Thymus (tissue), 11 donors: Measurements from ENCODE around the gene ARSG. TPM values are rescaled to one million over a fixed set of nuclear protein-coding genes. Genes with fewer than 3 reads are reported as not detected.
A peak's percentile ranks its signal among the peaks of the same experiment; 100 is the strongest.

Source experiments
- DNase-seq, 9 donors: peaks; one replicate each; pipeline ENCODE4 v3.0.0-alpha.2; 2013; ENCODE audit warnings: low spot score in 9 of 9, low read depth in 6 of 9, missing footprints in 1 of 9
- H3K27ac ChIP-seq, 2 donors: one replicate each; pipeline ENCODE4 v1.5.1; 2013; ENCODE audit warnings: control low read depth in 1 of 2, low read depth in 1 of 2, low read length in 1 of 2, mild to moderate bottlenecking in 1 of 2, moderate library complexity in 1 of 2
- H3K27me3 ChIP-seq, 2 donors: one replicate each; pipeline ENCODE4 v1.5.1; 2013; ENCODE audit warnings: low read length in 1 of 2; ENCODE audit not compliant: control insufficient read depth in 2 of 2, insufficient read depth in 1 of 2
- H3K36me3 ChIP-seq, 2 donors: one replicate each; pipeline ENCODE4 v1.5.1; 2013; ENCODE audit warnings: low read length in 1 of 2, mild to moderate bottlenecking in 1 of 2, moderate library complexity in 1 of 2; ENCODE audit not compliant: control insufficient read depth in 2 of 2, insufficient read depth in 2 of 2
- H3K4me1 ChIP-seq, 2 donors: one replicate each; pipeline ENCODE4 v1.5.1; 2013; ENCODE audit warnings: low read length in 2 of 2; ENCODE audit not compliant: control insufficient read depth in 2 of 2, insufficient read depth in 2 of 2
- H3K4me3 ChIP-seq, 2 donors: one replicate each; pipeline ENCODE4 v1.5.1; 2013; ENCODE audit warnings: low read length in 2 of 2, control low read depth in 1 of 2, mild to moderate bottlenecking in 1 of 2
- H3K9me3 ChIP-seq, 2 donors: one replicate each; pipeline ENCODE4 v1.5.1; 2013; ENCODE audit warnings: low read length in 1 of 2, mild to moderate bottlenecking in 1 of 2; ENCODE audit not compliant: control insufficient read depth in 2 of 2, insufficient read depth in 1 of 2
- WGBS: extraction: QIAGEN DNeasy Blood & Tissue Kit; methylation state at CpG from one replicate; pipeline ENCODE4 v1.1.7; 2013; 5-methylcytosine and 5-hydroxymethylcytosine counted together
- polyA plus RNA-seq: library from polyadenylated mRNA; stranded (reverse); fragments of 200-250 nt; gene quantifications from one replicate; pipeline ENCODE4 v1.2.3, GENCODE V29; 2013
- total RNA-seq: library from RNA; stranded (reverse); fragments of 120-200 nt; gene quantifications from one replicate; pipeline ENCODE4 v1.2.4, GENCODE V29; 2013
- donor health status: healthy.

Gene ARSG
- total and polyA plus RNA-seq, 2 donors, result 2.6 to 5.2 TPM

DNA sequence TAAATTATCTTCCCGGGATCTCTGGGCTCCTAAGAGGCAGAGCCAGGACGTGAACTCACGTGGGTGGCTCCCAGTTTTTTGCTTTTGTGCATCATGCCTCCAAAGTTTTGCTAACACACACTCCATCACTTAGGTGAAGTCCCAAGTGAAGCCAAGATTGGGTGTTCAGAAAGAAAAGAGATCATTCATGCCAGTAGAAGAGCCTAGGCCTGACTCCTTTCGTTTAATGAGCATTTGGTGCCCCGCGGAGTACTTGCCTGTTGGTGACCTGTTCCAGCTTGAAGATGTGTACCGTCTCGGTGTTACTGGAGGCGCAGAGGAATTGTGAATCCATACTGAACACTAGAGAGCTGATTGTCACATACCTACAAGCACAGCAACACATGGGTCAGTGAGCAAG, 141.9 kb downstream of the ARSG start:
- Histone ChIP-seq H3K4me1 (peaks cover 13 to 30% of the 10 kb centered on the region in 2 donors), H3K4me3 (no peak overlapping the region), H3K27me3 (no peaks in the 10 kb centered on the region), H3K27ac (no peak overlapping the region), H3K9me3 (no peaks in the 10 kb centered on the region), H3K36me3 (no peaks in the 10 kb centered on the region)
- WGBS, result 99% methylated on average over 9 of the region's 9 CpGs
- DNase-seq, result no peak

DNA sequence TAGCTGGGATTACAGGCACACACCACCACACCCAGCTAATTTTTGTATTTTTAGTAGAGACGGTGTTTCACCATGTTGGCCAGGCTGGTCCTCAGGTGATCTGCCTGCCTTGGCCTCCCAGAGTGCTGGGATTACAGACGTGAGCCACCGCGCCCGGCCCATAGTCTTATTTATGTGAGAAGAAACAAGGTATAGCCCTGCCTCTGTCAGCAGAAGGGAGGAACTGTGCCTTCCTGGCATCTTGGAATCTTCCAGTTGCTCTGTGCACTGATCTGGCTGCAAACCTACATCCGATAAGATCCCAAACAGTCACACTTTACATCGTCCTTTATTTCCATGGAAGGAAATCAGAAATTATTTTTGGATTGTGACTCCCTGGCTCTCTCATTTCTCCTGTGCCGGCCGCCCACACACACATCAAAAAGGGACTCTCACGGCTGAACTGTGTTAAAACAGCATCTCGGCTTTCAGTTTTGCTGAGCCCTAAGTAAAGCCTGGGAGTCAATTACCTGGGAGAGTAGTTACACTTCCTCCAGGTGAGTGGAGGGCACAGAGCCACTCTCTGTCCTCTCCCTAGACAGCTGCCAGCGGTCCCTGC, 142.7 kb downstream of the ARSG start:
- no peak overlapping the region for H3K4me3 ChIP-seq
- DNase-seq, result no peak
- H3K9me3 ChIP-seq, result no peaks in the 10 kb centered on the region
- WGBS, result 89% methylated on average over 12 of the region's 12 CpGs
- no peaks in the 10 kb centered on the region for H3K36me3 ChIP-seq
- peaks cover 13 to 34% of the 10 kb centered on the region in 2 donors for H3K4me1 ChIP-seq
- H3K27ac ChIP-seq, result no peak overlapping the region
- no peaks in the 10 kb centered on the region for H3K27me3 ChIP-seq

DNA sequence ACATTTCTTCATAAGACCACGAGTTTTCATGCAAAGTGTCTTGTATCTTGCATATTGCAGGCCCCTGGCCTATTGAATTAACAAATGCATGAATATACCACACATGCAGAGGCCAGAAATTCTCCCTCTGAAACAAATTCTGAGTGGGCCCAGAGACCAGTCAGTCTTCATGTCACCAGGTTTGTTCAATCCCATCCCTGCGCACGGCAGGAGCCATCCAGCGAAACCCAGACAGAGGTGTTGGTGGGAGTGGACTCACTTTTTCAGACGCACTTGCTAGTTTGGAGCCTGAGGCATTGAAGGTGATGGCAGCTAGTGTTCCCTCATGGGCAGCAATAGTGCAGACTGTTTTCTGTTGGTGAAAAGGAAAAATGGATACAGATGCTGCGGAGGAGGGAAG, 144.1 kb downstream of the ARSG start:
- Histone ChIP-seq H3K36me3 (no peaks in the 10 kb centered on the region), H3K27me3 (no peaks in the 10 kb centered on the region), H3K4me1 (peaks cover 13 to 34% of the 10 kb centered on the region in 2 donors), H3K27ac (no peak overlapping the region), H3K9me3 (no peaks in the 10 kb centered on the region), H3K4me3 (no peak overlapping the region)
- 98% methylated on average over 6 of the region's 6 CpGs for WGBS
- no peak for DNase-seq

DNA sequence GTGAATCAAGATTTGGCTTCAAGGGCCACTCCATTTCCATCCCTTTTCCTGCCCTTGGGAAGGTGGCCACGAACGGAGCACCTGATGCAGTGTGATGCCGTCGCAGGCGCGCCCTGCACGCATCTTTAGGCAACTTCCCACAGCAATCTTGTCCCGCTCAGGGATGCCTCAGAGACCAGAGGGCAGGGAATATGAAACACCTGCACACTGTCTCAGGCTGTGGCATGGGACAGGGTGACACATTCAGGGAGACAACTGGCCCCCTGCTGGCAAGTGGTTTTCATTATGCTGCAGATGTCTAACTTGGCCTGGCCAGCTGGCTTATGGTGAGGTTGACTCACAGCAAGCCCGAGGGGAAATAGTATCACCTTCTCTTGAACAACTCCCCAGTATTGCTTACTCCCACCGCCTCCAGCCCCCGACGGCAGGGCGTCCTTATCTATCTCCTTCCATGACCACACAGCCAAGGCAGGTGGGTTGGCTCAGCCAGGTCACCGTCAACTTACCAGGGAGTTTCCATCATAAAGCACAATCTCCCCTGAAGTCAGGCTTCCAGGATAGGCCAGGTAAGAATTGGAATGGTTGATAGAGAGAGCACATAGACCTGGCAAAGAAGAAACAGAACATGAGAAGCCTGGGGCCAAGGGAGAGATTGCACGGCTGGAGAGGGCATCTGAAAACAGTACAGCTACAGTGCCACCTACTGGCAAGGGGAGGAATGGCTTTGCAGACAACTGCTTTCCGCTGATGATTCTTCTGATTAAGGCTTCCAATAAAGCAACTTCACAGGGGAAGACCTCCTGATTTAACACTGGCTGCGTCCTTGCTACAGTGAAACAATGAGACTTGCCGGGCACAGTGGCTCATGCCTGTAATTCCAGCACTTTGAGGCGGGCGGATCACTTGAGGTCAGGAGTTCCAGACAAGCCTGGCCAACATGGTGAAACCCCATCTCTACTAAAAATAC, 144.9 kb downstream of the ARSG start:
- no peaks in the 10 kb centered on the region for H3K36me3 ChIP-seq
- 66% methylated on average over 20 of the region's 20 CpGs for WGBS
- no peaks in the 10 kb centered on the region for H3K9me3 ChIP-seq
- peak overlapping the region in 1 of 2 donors; percentile 15 for H3K27ac ChIP-seq
- DNase-seq, result peak; percentile 63 to 94 (median 90)
- no peak overlapping the region for H3K4me3 ChIP-seq
- H3K4me1 ChIP-seq, result peaks cover 13 to 37% of the 10 kb centered on the region in 2 donors
- H3K27me3 ChIP-seq, result no peaks in the 10 kb centered on the region

DNA sequence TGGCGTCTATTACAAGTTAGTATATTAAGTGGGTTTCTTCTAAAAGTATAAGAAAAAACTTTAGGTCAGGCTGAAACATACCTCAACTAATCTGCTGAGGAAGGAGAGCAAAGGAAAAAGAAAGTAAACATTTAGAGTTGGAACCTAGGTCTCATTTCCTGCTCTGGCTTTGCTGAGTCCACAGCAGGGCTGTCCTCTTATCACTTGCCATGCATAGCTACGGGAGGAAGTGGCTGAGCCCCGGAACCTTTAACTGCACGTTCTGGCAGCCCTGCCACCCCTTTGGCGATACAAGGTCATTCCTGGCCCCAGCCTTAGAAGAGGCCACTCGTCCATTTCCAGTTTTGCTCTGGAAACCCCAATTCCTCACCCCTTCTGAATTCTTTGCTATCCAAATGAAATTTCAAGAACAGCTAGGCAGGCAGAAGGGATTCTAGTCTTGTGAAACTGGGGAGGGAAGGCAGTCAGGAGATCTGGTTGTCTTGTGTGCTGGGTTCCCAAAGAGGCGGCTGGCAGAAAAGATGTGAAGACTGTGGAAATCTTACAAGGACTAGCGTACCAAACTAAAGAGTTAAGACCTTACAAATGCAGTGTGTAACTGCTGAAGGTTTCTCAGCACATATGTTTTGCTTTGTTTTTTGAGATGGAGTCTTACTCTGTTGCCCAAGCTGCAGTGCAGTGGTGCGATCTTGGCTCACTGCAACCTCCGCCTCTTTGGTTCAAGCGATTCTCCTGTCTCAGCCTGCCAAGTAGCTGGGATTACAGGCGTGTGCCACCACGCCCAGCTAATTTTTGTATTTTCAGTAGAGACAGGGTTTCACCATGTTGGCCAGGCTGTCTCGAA, 146.9 kb downstream of the ARSG start:
- Histone ChIP-seq H3K4me1 (peaks cover 13 to 33% of the 10 kb centered on the region in 2 donors), H3K9me3 (no peaks in the 10 kb centered on the region), H3K27ac (peak overlapping the region; percentile 67 to 82), H3K36me3 (peaks cover 0 to 1% of the 10 kb centered on the region in 2 donors), H3K4me3 (no peak overlapping the region), H3K27me3 (no peaks in the 10 kb centered on the region)
- WGBS, result 58% methylated on average over 14 of the region's 14 CpGs
- DNase-seq, result peak in 4 of 9 donors; percentile 47 to 78 (median 53)

DNA sequence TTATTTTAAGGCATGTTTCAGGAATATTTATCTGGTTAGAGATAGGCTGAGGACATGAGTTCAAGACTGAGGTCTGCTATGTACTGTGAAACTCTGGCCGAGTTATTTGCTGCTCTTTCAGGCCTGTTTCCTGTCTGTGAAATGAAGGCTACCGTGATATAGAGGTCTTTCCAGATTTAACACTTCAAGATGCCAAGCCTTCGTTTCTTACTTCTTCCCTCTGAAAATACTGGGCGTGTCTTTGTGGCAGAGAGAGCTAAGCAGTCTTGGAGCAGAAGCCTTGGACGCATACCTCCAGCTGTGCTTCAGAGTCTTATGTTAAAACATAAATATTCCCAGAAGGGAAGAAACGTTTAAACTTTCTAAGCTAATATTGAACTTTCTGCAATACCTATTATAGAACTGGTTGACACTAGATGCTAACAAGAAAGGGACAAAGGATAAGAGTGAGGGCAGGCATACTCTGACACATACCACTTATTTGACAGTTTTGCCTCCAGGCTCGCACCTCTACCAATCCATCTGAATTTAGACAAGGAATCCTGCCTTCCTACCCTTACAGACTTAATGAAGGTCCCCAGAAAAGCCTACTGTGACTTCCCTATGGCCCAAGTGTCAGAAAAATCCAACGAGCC, 148.5 kb downstream of the ARSG start:
- Histone ChIP-seq H3K9me3 (no peaks in the 10 kb centered on the region), H3K27me3 (no peaks in the 10 kb centered on the region), H3K36me3 (peaks cover 0 to 4% of the 10 kb centered on the region in 2 donors), H3K4me1 (peaks cover 13 to 33% of the 10 kb centered on the region in 2 donors), H3K4me3 (no peak overlapping the region), H3K27ac (no peak overlapping the region)
- DNase-seq, result no peak
- WGBS, result 76% methylated on average over 8 of the region's 8 CpGs

DNA sequence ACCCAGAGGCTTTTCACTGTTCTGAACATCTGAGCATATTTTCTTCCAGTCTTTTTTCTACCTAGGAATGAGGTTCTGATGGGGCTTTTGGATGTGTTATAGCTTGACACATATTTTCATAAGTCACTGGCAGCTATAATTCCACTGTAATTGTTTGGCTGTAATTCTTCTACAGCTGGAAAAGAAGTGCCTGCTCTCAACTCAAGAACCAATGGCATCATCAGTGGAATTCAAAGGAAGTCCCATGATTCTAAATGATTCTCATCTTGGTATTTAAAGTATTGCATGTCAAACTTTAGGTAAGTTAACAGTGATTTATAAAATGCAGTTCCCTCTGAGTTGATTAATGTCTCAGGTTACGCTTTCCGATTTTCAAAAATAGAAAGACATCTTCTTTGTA, 149.2 kb downstream of the ARSG start:
- Histone ChIP-seq H3K4me1 (peaks cover 13 to 33% of the 10 kb centered on the region in 2 donors), H3K27ac (no peak overlapping the region)
- DNase-seq, result no peak

DNA sequence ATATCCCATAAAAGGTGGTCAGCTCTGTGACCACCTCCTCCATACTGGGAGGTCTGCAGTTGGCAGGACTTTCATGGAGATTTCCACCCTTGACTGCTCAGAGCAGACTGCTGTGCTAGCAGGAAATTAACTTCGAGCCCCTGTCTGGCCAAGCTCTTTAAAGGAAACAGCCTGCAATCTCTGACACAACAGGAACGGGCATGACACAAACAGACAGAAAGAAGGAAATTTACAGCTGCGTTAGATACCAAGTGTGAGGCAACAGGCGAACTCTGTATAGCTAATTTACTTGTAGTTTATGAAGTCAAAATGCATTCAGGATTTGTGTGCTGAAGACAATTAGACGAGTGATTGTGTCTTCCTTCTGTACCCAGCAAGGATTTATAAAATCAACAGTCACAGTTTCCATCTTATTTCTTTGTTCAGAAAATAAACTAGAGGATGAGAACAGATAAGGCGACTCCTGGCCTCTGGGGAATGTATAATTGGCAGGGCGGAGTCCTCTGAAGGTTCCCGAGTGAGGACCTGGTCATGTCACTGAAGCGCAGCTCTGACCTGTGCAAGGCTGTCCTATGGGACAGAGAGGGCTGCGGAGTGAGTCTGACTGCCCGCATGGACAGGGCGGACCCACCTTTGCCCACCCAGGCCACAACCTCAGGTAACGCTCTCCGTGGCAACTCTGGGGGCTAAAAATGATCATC, 149.9 kb downstream of the ARSG start:
- peak in 1 of 9 donors; percentile 27 for DNase-seq
- 77% methylated on average over 14 of the region's 14 CpGs for WGBS
- peaks cover 7 to 26% of the 10 kb centered on the region in 2 donors for H3K4me1 ChIP-seq

More for the DNA sequence above, 149.2 kb downstream of the ARSG start:
- Histone ChIP-seq H3K4me3 (no peak overlapping the region), H3K36me3 (peaks cover 0 to 4% of the 10 kb centered on the region in 2 donors), H3K27me3 (no peaks in the 10 kb centered on the region), H3K9me3 (no peaks in the 10 kb centered on the region)
- WGBS, result 95% methylated on average over 2 of the region's 2 CpGs

More for the DNA sequence above, 149.9 kb downstream of the ARSG start:
- peaks cover 0 to 4% of the 10 kb centered on the region in 2 donors for H3K36me3 ChIP-seq
- H3K9me3 ChIP-seq, result no peaks in the 10 kb centered on the region
- no peaks in the 10 kb centered on the region for H3K27me3 ChIP-seq
- no peak overlapping the region for H3K27ac ChIP-seq
- H3K4me3 ChIP-seq, result no peak overlapping the region
